HEK293 (cell line): ENCODE data around the gene PAPOLG.

Source experiments
- CTCF ChIA-PET: fragments of 350-600 bp; formaldehyde crosslinking; extraction: SDS; loops from one replicate; lab custom pipeline; 2021; ENCODE audit warnings: antibody characterized with exemption; lab: Yijun Ruan, JAX
- POLR2A ChIA-PET: fragments of 300-600 bp; formaldehyde crosslinking; extraction: SDS; loops from one replicate; lab custom pipeline; 2020; ENCODE audit warnings: antibody characterized with exemption, inconsistent platforms; lab: Yijun Ruan, JAX
- H3K27ac ChIP-seq: fragments of 200-500 bp; sonication (Bioruptor generic); 2 replicates; pipeline ENCODE4 v1.5.1; 2014; ENCODE audit warnings: low read depth, low read length, control low read depth, inconsistent platforms; ENCODE audit errors: extremely low read depth
- H3K36me3 ChIP-seq, 2 experiments: fragments of 200-500 bp in 1 of 2; sonication (Bioruptor generic) in 1 of 2; 1 replicate in 1 of 2; 2 replicates in 1 of 2; pipeline ENCODE4 v1.5.1; 2014 to 2017; ENCODE audit warnings: inconsistent platforms in 2 of 2, low read length in 2 of 2; ENCODE audit not compliant: control insufficient read depth in 2 of 2, insufficient read depth in 1 of 2
- H3K4me1 ChIP-seq: fragments of 200-500 bp; sonication (Bioruptor generic); 2 replicates; pipeline ENCODE4 v1.5.1; 2014; ENCODE audit warnings: mild to moderate bottlenecking, low read length, inconsistent platforms; ENCODE audit not compliant: control insufficient read depth, insufficient read depth
- H3K4me3 ChIP-seq: 2 replicates; pipeline ENCODE4 v1.5.1; 2011; ENCODE audit warnings: low read depth, mild to moderate bottlenecking, control low read depth, low read length, moderate library complexity
- H3K9me3 ChIP-seq: fragments of 200-500 bp; sonication (Bioruptor generic); 2 replicates; pipeline ENCODE4 v1.5.1; 2014; ENCODE audit warnings: low read depth, low read length, inconsistent platforms; ENCODE audit not compliant: control insufficient read depth, insufficient read depth
- ZBTB1 ChIP-seq: fragments of 450-650 bp; formaldehyde crosslinking; IDR thresholded peaks from 2 replicates; pipeline ENCODE4 v1.5.1; 2016; ENCODE audit warnings: missing biosample characterization, missing genetic modification characterization
- ZBTB21 ChIP-seq: fragments of 450-650 bp; formaldehyde crosslinking; IDR thresholded peaks from 2 replicates; pipeline ENCODE4 v1.5.1; 2017; ENCODE audit warnings: missing biosample characterization, missing genetic modification characterization

PAPOLG gene

DNA sequence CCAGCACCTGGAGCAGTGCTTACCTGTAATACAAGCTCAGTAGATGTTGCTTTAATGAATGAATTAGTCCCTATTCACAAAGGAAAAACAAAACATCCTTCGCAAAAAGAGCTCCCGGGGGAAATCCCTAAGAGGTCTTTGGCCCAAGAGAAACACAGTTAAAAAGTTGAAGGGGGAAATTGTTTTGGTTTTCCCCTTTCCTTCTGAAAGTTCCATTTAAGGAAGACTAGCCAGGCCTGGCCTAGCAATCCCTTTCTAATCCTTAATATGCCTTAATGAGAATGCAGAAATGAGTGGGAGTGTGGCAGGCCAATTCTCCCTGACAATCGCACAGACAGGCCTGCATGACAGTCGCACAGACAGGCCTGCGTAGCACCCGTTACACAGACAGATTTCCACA, 91.8 kb downstream of the PAPOLG start:
- Histone ChIP-seq H3K36me3 (no peaks in the 10 kb centered on the region), H3K27ac (no peak overlapping the region), H3K4me3 (no peak overlapping the region), H3K9me3 (no peaks in the 10 kb centered on the region), H3K4me1 (no peaks in the 10 kb centered on the region)
- POLR2A ChIA-PET = no interaction called here
- no peak for TF ChIP-seq ZBTB1 (tag by site-specific recombination)
- no peak for TF ChIP-seq ZBTB21 (tag by site-specific recombination)
- CTCF ChIA-PET = interaction anchor here (0.6 to 0.7 kb wide), 3 partner anchors 35 to 139 kb away, joined by 3 to 7 read pairs (median 3); no protein-coding TSS in a partner anchor
